CD8-positive, alpha-beta memory T cell (primary cell): ENCODE measurements around the gene ST3GAL6. TPM values are rescaled to one million over a fixed set of nuclear protein-coding genes. Genes with fewer than 3 reads are reported as not detected.

Experiments
- CTCF ChIA-PET: fragments of 350-600 bp; sonication (Branson Sonifier 250); formaldehyde crosslinking; loops from one replicate; lab custom pipeline; 2021; ENCODE audit warnings: antibody characterized with exemption; lab: Charles Lee
- POLR2A ChIA-PET: fragments of 350-600 bp; sonication (Branson Sonifier 250); formaldehyde crosslinking; loops from one replicate; lab custom pipeline; 2021; ENCODE audit warnings: antibody characterized with exemption; lab: Charles Lee
- DNase-seq, 5 donors: peaks; one replicate each; pipeline versions ENCODE4 v3.0.0 to v3.0.0-alpha.2; 2020 to 2022; ENCODE audit warnings: mixed read lengths in 1 of 5
- H3K27ac ChIP-seq: one replicate; pipeline ENCODE4 v1.7.0; 2013; ENCODE audit warnings: low read depth, mild to moderate bottlenecking, low read length, moderate library complexity
- H3K27me3 ChIP-seq: 2 replicates; pipeline ENCODE4 v1.7.0; 2013; ENCODE audit warnings: low read length, mild to moderate bottlenecking; ENCODE audit not compliant: insufficient read depth, poor library complexity, severe bottlenecking
- H3K36me3 ChIP-seq: 2 replicates; pipeline ENCODE4 v1.7.0; 2013; ENCODE audit warnings: mild to moderate bottlenecking, low read length, moderate library complexity; ENCODE audit not compliant: insufficient read depth
- H3K4me1 ChIP-seq: 2 replicates; pipeline ENCODE4 v1.7.0; 2013; ENCODE audit warnings: mild to moderate bottlenecking, low read length, moderate library complexity; ENCODE audit not compliant: insufficient read depth
- H3K4me3 ChIP-seq: 2 replicates; pipeline ENCODE4 v1.7.0; 2013; ENCODE audit warnings: mild to moderate bottlenecking, low read length
- H3K9me3 ChIP-seq: 2 replicates; pipeline ENCODE4 v1.7.0; 2013; ENCODE audit warnings: mild to moderate bottlenecking, low read length
- H3K27ac Mint-ChIP-seq, 8 donors: one replicate each; pipeline ENCODE4 v1.8.0; 2020 to 2021; ENCODE audit warnings: mixed read lengths in 8 of 8, mild to moderate bottlenecking in 6 of 8, inconsistent platforms in 3 of 8, moderate library complexity in 3 of 8
- H3K27me3 Mint-ChIP-seq, 2 donors: one replicate each; pipeline ENCODE4 v1.8.0; 2020 to 2021; ENCODE audit warnings: mixed read lengths in 2 of 2, mild to moderate bottlenecking in 1 of 2, moderate library complexity in 1 of 2
- H3K36me3 Mint-ChIP-seq, 3 donors: one replicate each; pipeline ENCODE4 v1.8.0; 2020 to 2021; ENCODE audit warnings: mixed read lengths in 3 of 3, inconsistent platforms in 1 of 3, mild to moderate bottlenecking in 1 of 3
- H3K4me1 Mint-ChIP-seq, 3 donors: one replicate each; pipeline ENCODE4 v1.8.0; 2020 to 2021; ENCODE audit warnings: mixed read lengths in 3 of 3, inconsistent platforms in 1 of 3, mild to moderate bottlenecking in 1 of 3
- H3K4me3 Mint-ChIP-seq, 7 donors: one replicate each; pipeline ENCODE4 v1.8.0; 2020 to 2021; ENCODE audit warnings: mixed read lengths in 7 of 7, mild to moderate bottlenecking in 6 of 7, moderate library complexity in 4 of 7, inconsistent platforms in 2 of 7
- H3K9me3 Mint-ChIP-seq, 5 donors: one replicate each; pipeline ENCODE4 v1.8.0; 2020 to 2022; ENCODE audit warnings: mixed read lengths in 5 of 5, mild to moderate bottlenecking in 3 of 5, moderate library complexity in 2 of 5, inconsistent platforms in 1 of 5
- polyA plus RNA-seq: library from polyadenylated mRNA; unstranded; fragments of 300-500 nt; fragmentation: Illumina TruSeq; gene quantifications from one replicate; pipeline ENCODE4 v1.2.3, GENCODE V29; 2021
- total RNA-seq, 2 experiments: library from RNA; stranded (reverse); gene quantifications; one replicate each; pipeline ENCODE4 v1.2.3, GENCODE V29; 2021

Gene ST3GAL6, protein sequence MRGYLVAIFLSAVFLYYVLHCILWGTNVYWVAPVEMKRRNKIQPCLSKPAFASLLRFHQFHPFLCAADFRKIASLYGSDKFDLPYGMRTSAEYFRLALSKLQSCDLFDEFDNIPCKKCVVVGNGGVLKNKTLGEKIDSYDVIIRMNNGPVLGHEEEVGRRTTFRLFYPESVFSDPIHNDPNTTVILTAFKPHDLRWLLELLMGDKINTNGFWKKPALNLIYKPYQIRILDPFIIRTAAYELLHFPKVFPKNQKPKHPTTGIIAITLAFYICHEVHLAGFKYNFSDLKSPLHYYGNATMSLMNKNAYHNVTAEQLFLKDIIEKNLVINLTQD
- total RNA-seq (under 1 TPM; 0.20 to 0.31 TPM), polyA plus RNA-seq (not detected)

DNA sequence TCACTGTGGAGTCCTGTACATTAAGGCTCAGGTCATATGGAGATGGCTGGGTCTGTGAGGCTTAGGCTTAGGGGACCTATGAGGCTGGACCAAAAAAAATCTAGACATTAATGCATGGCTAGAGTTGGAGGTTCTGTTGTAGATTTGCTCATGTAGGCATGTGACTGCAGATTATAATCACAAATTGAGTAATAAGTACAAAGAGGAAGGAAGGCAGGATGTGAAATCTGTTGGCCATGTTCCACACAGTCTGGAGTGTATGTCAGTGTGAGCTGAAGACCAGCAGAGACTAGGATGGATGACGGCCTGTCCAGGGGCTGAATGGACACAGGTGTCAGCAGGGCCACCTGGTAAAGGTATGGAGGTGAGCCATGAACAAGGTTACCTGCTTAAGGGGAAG lies at the start of gene ST3GAL6:
ST3GAL6 (plus strand) TSS at position 265 of the 400 bp plus-strand sequence. CDS start 5,101 bp downstream, outside the sequence.
- H3K27me3 ChIP-seq, result no peaks in the 10 kb centered on the region
- H3K27ac ChIP-seq, result no peak within 1 kb of the TSS
- Mint-ChIP-seq H3K27ac (no peak within 1 kb of the TSS), H3K27me3 (peaks cover 9 to 27% of the 10 kb centered on the region in 2 donors), H3K9me3 (no peaks in the 10 kb centered on the region), H3K4me1 (no peaks in the 10 kb centered on the region), H3K36me3 (no peaks in the 10 kb centered on the region), H3K4me3 (no peak within 1 kb of the TSS)
- no peaks in the 10 kb centered on the region for H3K9me3 ChIP-seq
- no peak for DNase-seq
- H3K4me3 ChIP-seq, result no peak within 1 kb of the TSS
- ChIA-PET POLR2A (no interaction called here), CTCF (no interaction called here)
- H3K36me3 ChIP-seq, result no peaks in the 10 kb centered on the region
- no peaks in the 10 kb centered on the region for H3K4me1 ChIP-seq

DNA sequence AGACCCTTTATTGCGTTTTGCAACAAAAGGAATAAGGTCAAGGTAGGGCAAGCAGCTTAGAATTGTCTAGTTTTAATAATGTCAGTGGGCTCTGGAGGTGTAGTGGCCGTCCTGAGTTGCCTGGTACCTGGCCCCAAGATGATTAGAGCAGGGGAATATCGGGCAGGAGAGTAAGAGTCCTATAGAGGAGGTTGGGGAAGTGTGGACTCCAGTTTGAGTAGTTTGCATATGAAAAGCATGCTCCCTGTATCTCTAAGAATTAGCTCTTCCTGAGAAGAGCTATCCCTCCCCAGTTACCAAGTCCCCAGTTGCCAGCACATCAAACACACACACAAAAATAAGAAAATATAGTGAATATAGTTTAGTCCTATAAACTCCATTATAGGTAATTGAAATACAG lies 49.2 kb upstream of the ST3GAL6 start:
- Mint-ChIP-seq H3K27ac (no peak overlapping the region), H3K4me3 (no peak overlapping the region), H3K27me3 (peaks cover 6 to 21% of the 10 kb centered on the region in 2 donors), H3K9me3 (peaks cover 0 to 3% (median 0%) of the 10 kb centered on the region in 5 donors), H3K36me3 (no peaks in the 10 kb centered on the region), H3K4me1 (no peaks in the 10 kb centered on the region)
- Histone ChIP-seq H3K4me3 (no peak overlapping the region), H3K27me3 (no peaks in the 10 kb centered on the region), H3K4me1 (no peaks in the 10 kb centered on the region), H3K36me3 (no peaks in the 10 kb centered on the region), H3K9me3 (no peaks in the 10 kb centered on the region), H3K27ac (no peak overlapping the region)
- ChIA-PET CTCF (no interaction called here), POLR2A (no interaction called here)
- no peak for DNase-seq

GRCh38 chr3:98717584-98717983 lies 45.6 kb upstream of the ST3GAL6 start:
- Mint-ChIP-seq H3K27ac (no peak overlapping the region), H3K4me1 (no peaks in the 10 kb centered on the region), H3K36me3 (no peaks in the 10 kb centered on the region), H3K4me3 (no peak overlapping the region), H3K27me3 (peaks cover 1 to 24% of the 10 kb centered on the region in 2 donors), H3K9me3 (peaks cover 0 to 2% (median 0%) of the 10 kb centered on the region in 5 donors)
- ChIA-PET POLR2A (no interaction called here), CTCF (no interaction called here)
- H3K4me3 ChIP-seq, result no peak overlapping the region
- H3K27ac ChIP-seq, result no peak overlapping the region
- no peaks in the 10 kb centered on the region for H3K36me3 ChIP-seq
- no peaks in the 10 kb centered on the region for H3K9me3 ChIP-seq
- no peaks in the 10 kb centered on the region for H3K27me3 ChIP-seq
- no peak for DNase-seq
- H3K4me1 ChIP-seq, result no peaks in the 10 kb centered on the region

DNA sequence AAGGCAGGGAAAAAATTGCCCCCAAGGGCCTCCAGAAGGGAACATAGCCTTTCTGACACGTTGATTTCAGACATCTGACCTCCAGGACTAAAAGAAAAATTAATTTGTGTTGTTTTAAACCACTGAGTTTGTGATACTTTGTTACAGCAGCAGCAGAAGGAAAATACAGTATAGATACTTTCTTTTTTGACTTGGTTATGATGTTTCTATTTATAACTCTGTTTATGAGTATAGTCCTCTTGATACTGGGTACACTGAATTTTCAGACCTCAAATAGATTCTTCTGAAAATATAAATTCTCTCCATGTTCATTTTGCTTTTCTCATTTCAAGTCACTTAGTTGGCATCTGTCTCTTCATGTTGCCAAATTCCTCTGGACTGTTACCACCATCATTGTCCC lies 44.4 kb upstream of the ST3GAL6 start:
- H3K27me3 ChIP-seq, result no peaks in the 10 kb centered on the region
- no peaks in the 10 kb centered on the region for H3K9me3 ChIP-seq
- no peak for DNase-seq
- ChIA-PET CTCF (no interaction called here), POLR2A (no interaction called here)
- H3K27ac ChIP-seq, result no peak overlapping the region
- peaks cover 0 to 2% (median 0%) of the 10 kb centered on the region in 3 donors for H3K36me3 Mint-ChIP-seq
- H3K27me3 Mint-ChIP-seq, result peaks cover under 1 to 23% of the 10 kb centered on the region in 2 donors
- H3K4me1 Mint-ChIP-seq, result no peaks in the 10 kb centered on the region
- no peaks in the 10 kb centered on the region for H3K4me1 ChIP-seq
- no peaks in the 10 kb centered on the region for H3K36me3 ChIP-seq
- H3K27ac Mint-ChIP-seq, result no peak overlapping the region
- H3K4me3 ChIP-seq, result no peak overlapping the region
- H3K4me3 Mint-ChIP-seq, result no peak overlapping the region
- peaks cover 0 to 2% (median 0%) of the 10 kb centered on the region in 5 donors for H3K9me3 Mint-ChIP-seq

DNA sequence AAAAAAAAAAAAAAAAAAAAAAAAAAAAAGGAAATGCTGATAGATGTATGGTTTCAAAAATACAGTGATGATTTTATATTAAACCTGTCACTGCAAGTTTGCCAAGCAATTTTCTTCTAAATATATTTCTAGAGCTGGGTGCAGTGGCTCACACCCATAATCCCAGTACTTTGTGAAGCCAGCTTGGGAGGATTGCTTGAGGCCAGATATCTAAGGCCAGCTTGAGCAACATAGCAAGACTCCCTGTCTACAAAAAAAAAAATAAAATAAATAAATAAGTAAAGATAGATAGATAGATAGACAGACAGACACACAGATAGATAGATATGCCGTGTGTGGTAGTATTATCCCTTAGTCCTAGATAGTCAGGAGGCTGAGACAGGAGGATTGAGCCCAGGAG lies 41.4 kb upstream of the ST3GAL6 start:
- Histone ChIP-seq H3K27ac (no peak overlapping the region), H3K36me3 (no peaks in the 10 kb centered on the region), H3K4me3 (no peak overlapping the region), H3K27me3 (no peaks in the 10 kb centered on the region), H3K9me3 (no peaks in the 10 kb centered on the region), H3K4me1 (no peaks in the 10 kb centered on the region)
- Mint-ChIP-seq H3K4me3 (no peak overlapping the region), H3K9me3 (peaks cover 0 to 2% (median 0%) of the 10 kb centered on the region in 5 donors), H3K27ac (no peak overlapping the region), H3K27me3 (peaks cover 3 to 35% of the 10 kb centered on the region in 2 donors), H3K4me1 (no peaks in the 10 kb centered on the region), H3K36me3 (peaks cover 0 to 2% (median 0%) of the 10 kb centered on the region in 3 donors)
- POLR2A ChIA-PET, result no interaction called here
- no peak for DNase-seq
- CTCF ChIA-PET, result no interaction called here

- Histone ChIP-seq H3K9me3 (no peaks in the 10 kb centered on the region), H3K27me3 (no peaks in the 10 kb centered on the region), H3K4me1 (no peaks in the 10 kb centered on the region), H3K36me3 (no peaks in the 10 kb centered on the region), H3K4me3 (no peak overlapping the region), H3K27ac (no peak overlapping the region)
- Mint-ChIP-seq H3K27me3 (peaks cover 3 to 38% of the 10 kb centered on the region in 2 donors), H3K9me3 (peaks cover 0 to under 1% (median 0%) of the 10 kb centered on the region in 5 donors), H3K27ac (no peak overlapping the region), H3K36me3 (peaks cover 0 to 2% (median 0%) of the 10 kb centered on the region in 3 donors), H3K4me1 (no peaks in the 10 kb centered on the region), H3K4me3 (no peak overlapping the region)
- POLR2A ChIA-PET, result no interaction called here
- DNase-seq, result no peak
- CTCF ChIA-PET, result no interaction called here
Measured at GRCh38 chr3:98722389-98722788, 40.8 kb upstream of the ST3GAL6 start.

- Mint-ChIP-seq H3K27me3 (peaks cover 12 to 48% of the 10 kb centered on the region in 2 donors), H3K4me1 (no peaks in the 10 kb centered on the region), H3K4me3 (no peak overlapping the region), H3K9me3 (no peaks in the 10 kb centered on the region), H3K36me3 (peaks cover 0 to 2% (median 0%) of the 10 kb centered on the region in 3 donors), H3K27ac (no peak overlapping the region)
- H3K27me3 ChIP-seq, result no peaks in the 10 kb centered on the region
- no peak overlapping the region for H3K27ac ChIP-seq
- no peaks in the 10 kb centered on the region for H3K36me3 ChIP-seq
- POLR2A ChIA-PET, result no interaction called here
- CTCF ChIA-PET, result no interaction called here
- no peaks in the 10 kb centered on the region for H3K9me3 ChIP-seq
- no peak overlapping the region for H3K4me3 ChIP-seq
- H3K4me1 ChIP-seq, result no peaks in the 10 kb centered on the region
- no peak for DNase-seq
Measured at GRCh38 chr3:98725352-98725751, 37.8 kb upstream of the ST3GAL6 start.

DNA sequence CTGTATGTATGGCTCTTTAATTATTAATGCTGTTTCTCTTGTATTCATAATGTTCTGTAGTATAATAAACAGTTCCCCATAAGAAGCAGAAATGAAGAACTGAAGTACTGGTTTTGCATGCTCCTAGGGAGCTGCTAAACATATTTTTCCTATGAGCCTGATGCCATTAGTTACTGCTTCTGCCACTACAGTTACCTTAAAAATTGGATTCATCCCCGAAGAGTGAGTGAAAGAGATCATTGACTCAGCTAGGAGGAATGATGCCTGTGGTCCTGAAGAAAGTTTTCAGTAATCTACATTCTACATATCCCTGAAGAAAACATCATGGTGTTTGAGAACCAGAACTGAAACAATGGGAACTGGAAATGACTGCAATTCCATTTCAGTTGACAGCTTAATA lies 37.1 kb upstream of the ST3GAL6 start:
- Mint-ChIP-seq H3K36me3 (peaks cover 0 to 2% (median 0%) of the 10 kb centered on the region in 3 donors), H3K27ac (no peak overlapping the region), H3K4me3 (no peak overlapping the region), H3K9me3 (no peaks in the 10 kb centered on the region), H3K4me1 (no peaks in the 10 kb centered on the region), H3K27me3 (peaks cover 12 to 55% of the 10 kb centered on the region in 2 donors)
- no peak overlapping the region for H3K4me3 ChIP-seq
- no peaks in the 10 kb centered on the region for H3K27me3 ChIP-seq
- H3K27ac ChIP-seq, result no peak overlapping the region
- no peaks in the 10 kb centered on the region for H3K36me3 ChIP-seq
- DNase-seq, result no peak
- H3K4me1 ChIP-seq, result no peaks in the 10 kb centered on the region
- POLR2A ChIA-PET, result no interaction called here
- CTCF ChIA-PET, result no interaction called here
- H3K9me3 ChIP-seq, result no peaks in the 10 kb centered on the region
